Osteocyte (in vitro differentiated cells): ENCODE data around the gene TJP2. TPM values are rescaled to one million over a fixed set of nuclear protein-coding genes. Genes with fewer than 3 reads are reported as not detected.

Experiments used
- DNase-seq: peaks from one replicate; pipeline ENCODE4 v3.0.0; 2021; ENCODE audit warnings: mixed read lengths; ENCODE audit not compliant: unreplicated experiment; ENCODE audit errors: extremely low spot score
- H3K27ac Mint-ChIP-seq: one replicate; pipeline ENCODE4 v1.8.0; 2021; ENCODE audit warnings: mild to moderate bottlenecking, mixed read lengths; ENCODE audit not compliant: unreplicated experiment
- H3K27me3 Mint-ChIP-seq: one replicate; pipeline ENCODE4 v1.8.0; 2021; ENCODE audit warnings: mixed read lengths; ENCODE audit not compliant: unreplicated experiment
- H3K36me3 Mint-ChIP-seq: one replicate; pipeline ENCODE4 v1.8.0; 2021; ENCODE audit warnings: mixed read lengths; ENCODE audit not compliant: unreplicated experiment
- H3K4me1 Mint-ChIP-seq: one replicate; pipeline ENCODE4 v1.8.0; 2021; ENCODE audit warnings: mixed read lengths; ENCODE audit not compliant: unreplicated experiment
- H3K4me3 Mint-ChIP-seq: one replicate; pipeline ENCODE4 v1.8.0; 2021; ENCODE audit warnings: mild to moderate bottlenecking, moderate library complexity, mixed read lengths; ENCODE audit not compliant: unreplicated experiment
- H3K9me3 Mint-ChIP-seq: one replicate; pipeline ENCODE4 v1.8.0; 2021; ENCODE audit warnings: mixed read lengths; ENCODE audit not compliant: unreplicated experiment
- total RNA-seq: library from RNA; stranded (reverse); gene quantifications from 2 replicates; pipeline ENCODE4 v1.2.1, GENCODE V29; 2021
- TF ChIP-seq, protein P1 (sequence below): fragments of 200-600 bp; sonication (generic); IDR thresholded peaks from 2 replicates; pipeline ENCODE4 v1.5.0; 2021; ENCODE audit warnings: antibody characterized with exemption, mild to moderate bottlenecking, moderate library complexity

TJP2 gene
- total RNA-seq, 1 donor from 2014 or later = 42.7 TPM

DNA sequence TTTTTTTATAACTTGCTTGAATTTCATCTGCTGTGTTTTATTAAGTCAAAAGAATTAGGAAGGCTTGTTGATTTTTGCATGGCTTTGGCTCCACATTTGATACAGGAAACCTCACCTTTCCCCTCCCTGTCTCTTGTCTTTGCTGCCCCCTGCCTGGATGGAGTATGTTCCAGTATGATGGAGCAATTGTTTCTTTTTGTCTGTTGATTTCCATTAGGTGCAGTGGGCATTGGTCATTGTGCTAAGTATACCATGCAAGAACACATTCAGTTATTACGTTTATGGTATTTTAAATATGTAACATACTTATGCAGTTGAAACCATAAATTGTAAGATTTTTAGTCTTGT is 19.6 kb downstream of the TJP2 start:
- Mint-ChIP-seq H3K4me3 (no peak overlapping the region), H3K27me3 (no peaks in the 10 kb centered on the region), H3K27ac (no peak overlapping the region), H3K9me3 (no peaks in the 10 kb centered on the region), H3K36me3 (no peaks in the 10 kb centered on the region), H3K4me1 (peaks cover 4% of the 10 kb centered on the region)
- DNase-seq = no peak
- TF ChIP-seq, protein P1, sequence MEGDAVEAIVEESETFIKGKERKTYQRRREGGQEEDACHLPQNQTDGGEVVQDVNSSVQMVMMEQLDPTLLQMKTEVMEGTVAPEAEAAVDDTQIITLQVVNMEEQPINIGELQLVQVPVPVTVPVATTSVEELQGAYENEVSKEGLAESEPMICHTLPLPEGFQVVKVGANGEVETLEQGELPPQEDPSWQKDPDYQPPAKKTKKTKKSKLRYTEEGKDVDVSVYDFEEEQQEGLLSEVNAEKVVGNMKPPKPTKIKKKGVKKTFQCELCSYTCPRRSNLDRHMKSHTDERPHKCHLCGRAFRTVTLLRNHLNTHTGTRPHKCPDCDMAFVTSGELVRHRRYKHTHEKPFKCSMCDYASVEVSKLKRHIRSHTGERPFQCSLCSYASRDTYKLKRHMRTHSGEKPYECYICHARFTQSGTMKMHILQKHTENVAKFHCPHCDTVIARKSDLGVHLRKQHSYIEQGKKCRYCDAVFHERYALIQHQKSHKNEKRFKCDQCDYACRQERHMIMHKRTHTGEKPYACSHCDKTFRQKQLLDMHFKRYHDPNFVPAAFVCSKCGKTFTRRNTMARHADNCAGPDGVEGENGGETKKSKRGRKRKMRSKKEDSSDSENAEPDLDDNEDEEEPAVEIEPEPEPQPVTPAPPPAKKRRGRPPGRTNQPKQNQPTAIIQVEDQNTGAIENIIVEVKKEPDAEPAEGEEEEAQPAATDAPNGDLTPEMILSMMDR = no peak

DNA sequence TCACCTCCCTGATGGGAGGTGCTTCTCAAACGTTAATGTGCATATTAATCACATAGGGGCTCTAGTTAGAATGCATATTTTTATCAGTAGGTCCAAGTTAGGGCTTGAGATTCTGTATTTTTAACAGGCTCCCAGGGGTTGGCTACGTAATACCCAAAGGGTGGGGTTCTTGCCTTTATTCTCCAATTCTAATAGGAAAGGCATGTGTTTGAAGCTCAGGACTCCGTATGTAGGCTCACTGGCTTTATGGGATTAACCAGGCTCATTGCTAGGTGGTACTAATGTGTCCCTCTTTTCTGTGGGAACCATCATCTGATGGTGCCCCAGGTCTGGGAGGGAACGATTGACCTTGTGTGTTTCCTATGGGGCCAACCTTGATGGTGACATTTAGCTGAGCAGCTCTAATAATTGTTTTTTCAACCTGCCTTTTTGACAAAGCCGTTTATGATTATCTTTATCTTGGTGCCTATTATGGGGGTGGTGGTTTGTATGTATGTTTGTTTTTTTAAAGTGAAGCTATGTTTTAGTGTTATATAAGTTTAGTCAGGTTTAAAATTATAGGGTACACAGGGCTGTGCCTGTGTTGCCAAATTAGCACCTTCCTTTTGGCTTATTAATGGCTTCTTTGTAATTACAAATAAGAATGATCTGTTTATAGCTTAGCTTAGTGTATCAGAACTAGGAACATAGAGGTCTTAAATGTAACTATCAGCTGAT is 20.8 kb downstream of the TJP2 start:
- no peak overlapping the region for H3K27ac Mint-ChIP-seq
- no peaks in the 10 kb centered on the region for H3K36me3 Mint-ChIP-seq
- H3K4me1 Mint-ChIP-seq = peaks cover 5% of the 10 kb centered on the region
- H3K4me3 Mint-ChIP-seq = no peak overlapping the region
- TF ChIP-seq, protein P1 = no peak
- no peaks in the 10 kb centered on the region for H3K9me3 Mint-ChIP-seq
- H3K27me3 Mint-ChIP-seq = no peaks in the 10 kb centered on the region
- DNase-seq = no peak

DNA sequence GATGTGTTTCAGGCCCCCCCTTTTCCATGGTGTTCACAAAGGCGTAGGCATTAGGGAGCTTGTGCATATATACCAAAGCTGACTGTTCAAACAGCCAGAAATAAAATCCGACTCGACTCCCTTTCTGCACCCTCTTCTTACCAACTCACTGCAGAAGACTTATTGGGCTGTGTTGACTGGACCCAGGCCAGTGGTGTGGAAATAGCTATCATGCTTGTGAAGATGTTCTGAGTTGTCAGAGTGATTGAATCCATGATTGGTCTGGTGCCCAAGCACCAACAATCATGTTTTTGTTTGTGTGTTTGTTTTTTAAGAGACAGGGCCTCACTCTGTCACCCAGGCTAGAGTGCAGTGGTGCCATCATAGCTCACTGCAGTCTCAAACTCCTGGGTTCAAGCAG is 21.6 kb downstream of the TJP2 start:
- peaks cover 8% of the 10 kb centered on the region for H3K4me1 Mint-ChIP-seq
- no peaks in the 10 kb centered on the region for H3K27me3 Mint-ChIP-seq
- no peak for DNase-seq
- H3K4me3 Mint-ChIP-seq = no peak overlapping the region
- TF ChIP-seq, protein P1 = no peak
- H3K36me3 Mint-ChIP-seq = no peaks in the 10 kb centered on the region
- H3K27ac Mint-ChIP-seq = no peak overlapping the region
- H3K9me3 Mint-ChIP-seq = no peaks in the 10 kb centered on the region

DNA sequence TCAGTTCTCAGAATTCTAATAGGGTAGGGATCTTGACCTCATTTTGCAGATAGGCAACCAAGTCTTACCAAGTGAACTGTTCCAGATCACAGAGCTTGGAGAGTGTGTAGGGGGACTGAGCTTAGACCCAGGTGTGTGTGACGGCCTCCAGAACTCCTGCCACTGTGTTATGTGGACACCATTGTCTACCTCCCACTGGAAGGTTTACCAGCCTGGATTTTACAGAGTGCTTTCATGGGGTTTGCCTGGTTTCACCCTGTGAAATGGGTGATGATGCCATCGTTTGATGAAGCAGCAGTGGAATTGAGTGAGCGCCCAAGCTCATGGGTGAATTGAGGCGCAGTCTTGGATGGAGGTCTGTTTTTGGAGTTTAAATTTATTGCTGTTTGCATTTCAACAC is 23.6 kb downstream of the TJP2 start:
- H3K4me1 Mint-ChIP-seq = peaks cover 4% of the 10 kb centered on the region
- no peak overlapping the region for H3K4me3 Mint-ChIP-seq
- H3K9me3 Mint-ChIP-seq = no peaks in the 10 kb centered on the region
- H3K36me3 Mint-ChIP-seq = no peaks in the 10 kb centered on the region
- TF ChIP-seq, protein P1 = no peak
- no peak for DNase-seq
- H3K27me3 Mint-ChIP-seq = no peaks in the 10 kb centered on the region
- H3K27ac Mint-ChIP-seq = no peak overlapping the region

DNA sequence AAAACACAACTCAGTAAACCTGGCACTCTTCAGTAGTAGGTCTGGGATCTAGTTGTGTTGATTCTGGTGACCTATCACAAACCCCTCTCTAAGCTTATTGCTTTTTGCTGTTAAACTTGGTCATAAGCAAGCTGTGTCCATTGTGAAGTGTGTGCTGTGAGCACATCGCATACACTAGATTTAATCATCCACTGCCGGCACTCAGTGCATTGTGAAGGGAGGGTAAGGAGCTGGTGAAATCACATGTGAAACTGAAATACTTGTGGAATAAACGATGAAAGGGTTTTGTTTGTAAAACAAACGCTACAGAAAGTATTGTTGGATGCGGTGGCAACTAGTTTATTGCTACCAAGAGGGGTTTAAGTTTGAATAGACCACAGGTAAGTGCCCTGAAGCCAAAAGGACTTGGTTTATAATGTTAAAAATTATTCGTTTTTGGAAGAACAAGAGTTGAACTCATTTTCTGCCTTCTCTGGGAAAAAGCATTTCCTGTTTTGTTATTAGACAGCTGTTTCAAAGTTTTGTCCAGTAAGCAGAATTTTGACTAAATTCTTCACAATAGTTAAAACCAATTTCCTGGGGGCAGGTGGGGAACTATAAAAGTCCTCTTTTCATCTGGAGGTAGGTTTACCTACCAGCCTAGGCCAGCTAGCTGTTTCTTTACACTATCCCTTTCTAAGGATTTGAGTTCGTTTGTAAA is 24.6 kb downstream of the TJP2 start:
- H3K9me3 Mint-ChIP-seq = no peaks in the 10 kb centered on the region
- H3K36me3 Mint-ChIP-seq = no peaks in the 10 kb centered on the region
- H3K4me3 Mint-ChIP-seq = no peak overlapping the region
- H3K27ac Mint-ChIP-seq = no peak overlapping the region
- H3K4me1 Mint-ChIP-seq = peaks cover 4% of the 10 kb centered on the region
- H3K27me3 Mint-ChIP-seq = no peaks in the 10 kb centered on the region
- TF ChIP-seq, protein P1 = no peak
- no peak for DNase-seq
